Uterus (tissue), 4 donors: ENCODE data around the gene CACNB4. TPM values are rescaled to one million over a fixed set of nuclear protein-coding genes. Genes with fewer than 3 reads are reported as not detected.

Source experiments
- DNase-seq, 2 donors: peaks; one replicate each; pipeline ENCODE4 v3.0.0-alpha.2; 2019 to 2020
- H3K27ac ChIP-seq, 2 donors: fragments of 200-600 bp; sonication (generic); 1 replicate in 1 of 2; 2 replicates in 1 of 2; pipeline ENCODE4 v1.5.1; 2016 to 2018
- H3K27me3 ChIP-seq, 2 donors: fragments of 200-600 bp; sonication (generic); one replicate each; pipeline ENCODE4 v1.5.1; 2018 to 2019; ENCODE audit warnings: control low read depth in 1 of 2
- H3K36me3 ChIP-seq, 2 donors: fragments of 200-600 bp; sonication (generic); one replicate each; pipeline ENCODE4 v1.5.1; 2019; ENCODE audit warnings: control low read depth in 1 of 2
- H3K4me1 ChIP-seq, 2 donors: fragments of 200-600 bp; sonication (generic); one replicate each; pipeline ENCODE4 v1.5.1; 2018 to 2019; ENCODE audit warnings: control low read depth in 1 of 2
- H3K4me3 ChIP-seq, 2 donors: fragments of 200-600 bp; sonication (generic); 1 replicate in 1 of 2; 2 replicates in 1 of 2; pipeline ENCODE4 v1.5.1; 2018 to 2019; ENCODE audit warnings: mild to moderate bottlenecking in 1 of 2
- H3K9me3 ChIP-seq, 2 donors: fragments of 200-600 bp; sonication (generic); one replicate each; pipeline ENCODE4 v1.5.1; 2019; ENCODE audit warnings: control low read depth in 1 of 2
- POLR2A ChIP-seq, 2 donors: fragments of 450-650 bp; IDR thresholded peaks; one replicate each; pipeline ENCODE4 v1.6.1; 2016; ENCODE audit warnings: antibody characterized with exemption in 2 of 2, mild to moderate bottlenecking in 1 of 2, moderate library complexity in 1 of 2
- intact Hi-C: fragments of 100-400 bp; cut with DNase I; formaldehyde crosslinking; loops from one replicate; pipeline ENCODE4 v1.15.1; 2023; ENCODE audit warnings: low total_unique reads
- total RNA-seq, 4 donors: library from RNA; depleted of rRNA in 3 of 4; stranded (reverse); fragments of >200 nt in 3 of 4; gene quantifications; one replicate each; pipeline versions ENCODE4 v1.1.0 to v1.2.4, GENCODE V29; 2014 to 2023
- TF ChIP-seq, protein P1 (sequence below), 4 experiments: fragments of 200-600 bp in 2 of 4; fragments of 450-650 bp in 2 of 4; sonication (generic) in 2 of 4; IDR thresholded peaks; one replicate each; pipeline ENCODE4 v1.5.1; 2016 to 2019; ENCODE audit warnings: antibody characterized with exemption in 4 of 4, mild to moderate bottlenecking in 2 of 4, moderate library complexity in 1 of 4
- donor health status: DM: yes; HTN: yes; CAD: no.

The CACNB4 gene
- total RNA-seq, 4 donors from 2014 or later = 0.26 to 14.0 (median 1.6) TPM

DNA sequence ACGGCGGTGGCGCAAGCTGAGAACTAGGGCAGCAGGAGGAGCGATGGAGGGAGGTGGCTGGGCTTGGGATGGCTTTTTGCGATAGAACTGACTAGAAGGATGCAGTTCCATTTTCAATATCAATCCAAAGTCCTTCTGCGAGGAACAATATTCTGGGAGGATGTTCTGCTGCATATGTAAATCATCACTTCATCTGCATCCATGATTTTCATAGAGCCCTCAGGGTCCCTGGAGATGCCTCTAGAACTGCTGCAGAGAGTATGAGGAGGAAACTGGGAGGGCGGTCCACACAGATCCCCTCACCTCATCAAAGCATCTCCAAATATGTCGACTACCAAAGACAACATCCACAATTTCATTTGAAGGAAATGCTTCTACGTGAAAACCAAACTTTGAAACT lies 20.8 kb downstream of the CACNB4 start:
- no peak for TF ChIP-seq POLR2A (IDR thresholded peaks at IDR 0.05)
- TF ChIP-seq, protein P1, sequence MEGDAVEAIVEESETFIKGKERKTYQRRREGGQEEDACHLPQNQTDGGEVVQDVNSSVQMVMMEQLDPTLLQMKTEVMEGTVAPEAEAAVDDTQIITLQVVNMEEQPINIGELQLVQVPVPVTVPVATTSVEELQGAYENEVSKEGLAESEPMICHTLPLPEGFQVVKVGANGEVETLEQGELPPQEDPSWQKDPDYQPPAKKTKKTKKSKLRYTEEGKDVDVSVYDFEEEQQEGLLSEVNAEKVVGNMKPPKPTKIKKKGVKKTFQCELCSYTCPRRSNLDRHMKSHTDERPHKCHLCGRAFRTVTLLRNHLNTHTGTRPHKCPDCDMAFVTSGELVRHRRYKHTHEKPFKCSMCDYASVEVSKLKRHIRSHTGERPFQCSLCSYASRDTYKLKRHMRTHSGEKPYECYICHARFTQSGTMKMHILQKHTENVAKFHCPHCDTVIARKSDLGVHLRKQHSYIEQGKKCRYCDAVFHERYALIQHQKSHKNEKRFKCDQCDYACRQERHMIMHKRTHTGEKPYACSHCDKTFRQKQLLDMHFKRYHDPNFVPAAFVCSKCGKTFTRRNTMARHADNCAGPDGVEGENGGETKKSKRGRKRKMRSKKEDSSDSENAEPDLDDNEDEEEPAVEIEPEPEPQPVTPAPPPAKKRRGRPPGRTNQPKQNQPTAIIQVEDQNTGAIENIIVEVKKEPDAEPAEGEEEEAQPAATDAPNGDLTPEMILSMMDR (IDR thresholded peaks at IDR 0.05) = no peak
- H3K27ac ChIP-seq = no peak overlapping the region
- no peak overlapping the region for H3K4me3 ChIP-seq
- no peaks in the 10 kb centered on the region for H3K9me3 ChIP-seq
- H3K27me3 ChIP-seq = no peaks in the 10 kb centered on the region
- no peak for DNase-seq
- intact Hi-C loops = no loop called here
- no peaks in the 10 kb centered on the region for H3K4me1 ChIP-seq
- H3K36me3 ChIP-seq = no peaks in the 10 kb centered on the region

DNA sequence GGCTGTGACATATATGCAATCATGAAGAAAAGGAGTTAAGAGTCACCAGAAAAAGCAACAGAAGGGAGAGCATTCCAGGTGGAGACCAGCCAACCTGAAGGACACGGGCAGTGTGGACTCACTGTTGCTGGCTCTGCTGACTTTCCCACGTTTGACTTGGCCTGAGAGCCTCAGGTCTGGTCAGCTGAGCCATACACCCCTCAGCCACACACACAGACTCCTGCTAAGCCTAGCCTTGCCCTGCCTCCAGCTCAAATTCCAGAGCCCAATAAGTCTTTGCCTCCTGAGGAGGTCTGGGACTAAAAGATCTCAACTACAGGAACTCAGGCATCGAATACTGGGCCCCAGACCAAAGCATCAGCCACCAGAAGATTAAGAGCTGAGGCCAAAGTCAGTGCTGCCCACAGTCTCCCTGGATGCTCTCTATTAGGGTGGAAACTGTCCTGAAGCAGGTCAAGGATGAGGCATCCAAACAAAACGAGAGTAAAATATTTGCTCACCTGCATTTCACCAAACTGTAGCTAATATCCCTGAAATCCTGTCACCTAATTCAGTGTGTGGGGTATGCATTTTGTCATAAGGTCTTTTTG lies 23.3 kb downstream of the CACNB4 start:
- DNase-seq = no peak
- intact Hi-C loops = no loop called here
- H3K27me3 ChIP-seq = no peaks in the 10 kb centered on the region
- no peak for TF ChIP-seq POLR2A (IDR thresholded peaks at IDR 0.05)
- TF ChIP-seq, protein P1 (IDR thresholded peaks at IDR 0.05) = no peak
- H3K36me3 ChIP-seq = no peaks in the 10 kb centered on the region
- no peak overlapping the region for H3K4me3 ChIP-seq
- H3K27ac ChIP-seq = no peak overlapping the region
- H3K9me3 ChIP-seq = no peaks in the 10 kb centered on the region
- no peaks in the 10 kb centered on the region for H3K4me1 ChIP-seq

DNA sequence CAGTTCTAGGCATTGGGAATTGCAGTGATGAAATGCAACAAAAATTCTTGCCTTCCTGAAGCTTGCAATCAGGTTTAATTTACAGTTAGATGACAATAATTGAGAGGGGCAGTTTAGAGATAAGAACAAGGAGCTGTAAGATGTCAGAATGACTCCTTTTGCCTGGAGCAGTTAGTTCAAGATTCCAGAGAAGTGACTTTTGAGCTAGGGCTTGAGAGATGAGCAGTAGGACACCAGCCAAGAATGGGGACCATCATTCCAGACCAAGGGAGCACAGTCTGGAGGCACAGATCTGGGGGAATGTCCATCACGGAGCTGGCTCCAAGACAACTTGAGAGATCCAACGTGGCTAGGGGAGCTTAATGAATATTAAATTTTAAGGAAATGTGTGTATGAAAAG lies 26.8 kb downstream of the CACNB4 start:
- no peaks in the 10 kb centered on the region for H3K9me3 ChIP-seq
- TF ChIP-seq POLR2A (IDR thresholded peaks at IDR 0.05) = no peak
- no peak for DNase-seq
- H3K27ac ChIP-seq = no peak overlapping the region
- H3K36me3 ChIP-seq = no peaks in the 10 kb centered on the region
- intact Hi-C loops = no loop called here
- H3K4me3 ChIP-seq = no peak overlapping the region
- no peaks in the 10 kb centered on the region for H3K27me3 ChIP-seq
- no peaks in the 10 kb centered on the region for H3K4me1 ChIP-seq

DNA sequence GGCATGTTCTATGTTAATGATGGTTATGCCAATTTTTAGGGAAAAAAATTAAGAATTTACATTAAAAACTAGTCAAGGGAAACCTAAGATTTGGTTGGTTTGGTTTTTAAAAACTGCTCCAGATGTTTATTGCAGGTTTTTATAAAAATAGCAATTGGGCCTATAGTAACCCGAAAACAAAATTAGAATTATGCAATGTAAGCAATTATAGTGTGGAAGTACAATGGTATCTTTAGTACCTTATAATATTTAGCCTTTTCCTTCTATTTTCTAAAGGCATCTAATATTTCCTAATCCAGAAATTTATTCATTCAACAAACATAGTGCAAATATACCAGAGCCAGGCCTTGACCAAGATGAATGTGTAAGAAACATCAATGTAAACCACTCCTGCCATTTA lies 27.3 kb downstream of the CACNB4 start:
- TF ChIP-seq, protein P1 (IDR thresholded peaks at IDR 0.05) = no peak
- TF ChIP-seq POLR2A (IDR thresholded peaks at IDR 0.05) = no peak
- Histone ChIP-seq H3K4me3 (no peak overlapping the region), H3K4me1 (no peaks in the 10 kb centered on the region), H3K27me3 (no peaks in the 10 kb centered on the region), H3K9me3 (no peaks in the 10 kb centered on the region), H3K27ac (no peak overlapping the region), H3K36me3 (no peaks in the 10 kb centered on the region)
- DNase-seq = no peak
- intact Hi-C loops = no loop called here

DNA sequence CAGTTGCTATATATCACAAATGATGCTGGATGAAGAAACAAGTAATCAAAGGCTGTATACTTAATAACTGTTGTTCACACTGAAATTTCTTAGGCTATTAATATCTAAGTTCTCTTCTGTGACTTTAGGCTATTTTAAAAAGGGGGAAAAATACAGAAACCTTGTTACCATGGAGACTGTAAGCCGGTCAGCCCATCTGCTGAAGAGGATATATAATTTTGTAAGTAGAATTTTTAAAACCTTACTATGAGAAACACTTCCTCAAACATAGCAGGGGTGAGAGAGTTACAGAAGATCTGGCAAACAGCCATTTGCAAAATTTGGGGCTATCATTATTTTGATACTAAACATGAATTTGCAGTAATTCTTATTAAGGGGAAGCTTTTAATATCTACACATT lies 27.8 kb downstream of the CACNB4 start:
- no peak overlapping the region for H3K4me3 ChIP-seq
- DNase-seq = no peak
- intact Hi-C loops = no loop called here
- no peaks in the 10 kb centered on the region for H3K27me3 ChIP-seq
- no peaks in the 10 kb centered on the region for H3K4me1 ChIP-seq
- H3K9me3 ChIP-seq = no peaks in the 10 kb centered on the region
- TF ChIP-seq POLR2A (IDR thresholded peaks at IDR 0.05) = no peak
- TF ChIP-seq, protein P1 (IDR thresholded peaks at IDR 0.05) = no peak
- H3K27ac ChIP-seq = no peak overlapping the region
- no peaks in the 10 kb centered on the region for H3K36me3 ChIP-seq

DNA sequence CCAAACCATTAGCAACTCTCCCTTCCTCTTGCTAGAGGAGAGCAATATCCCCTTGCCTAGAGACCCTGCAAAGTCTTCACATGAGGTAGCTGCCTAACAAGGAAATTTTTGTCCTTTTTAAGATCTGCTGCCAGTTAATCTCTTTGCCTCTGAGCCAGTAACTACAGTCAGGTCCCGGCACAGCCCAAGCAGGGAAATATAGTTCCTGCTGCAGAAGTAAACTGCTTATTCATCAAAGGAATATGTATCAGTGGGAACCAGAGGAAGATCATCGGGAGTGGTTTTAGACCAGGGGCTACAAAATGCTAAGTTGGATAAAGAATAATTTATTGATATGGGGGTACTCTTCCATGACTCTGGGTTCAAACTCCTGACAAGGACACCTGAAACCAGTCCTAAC lies 30.6 kb downstream of the CACNB4 start:
- intact Hi-C loops = no loop called here
- Histone ChIP-seq H3K27me3 (no peaks in the 10 kb centered on the region), H3K9me3 (no peaks in the 10 kb centered on the region), H3K36me3 (no peaks in the 10 kb centered on the region), H3K27ac (no peak overlapping the region), H3K4me1 (no peaks in the 10 kb centered on the region), H3K4me3 (no peak overlapping the region)
- DNase-seq = no peak
- no peak for TF ChIP-seq POLR2A (IDR thresholded peaks at IDR 0.05)
- TF ChIP-seq, protein P1 (IDR thresholded peaks at IDR 0.05) = no peak
